ENCODE data around the gene NRXN3. TPM values are rescaled to one million over a fixed set of nuclear protein-coding genes. Genes with fewer than 3 reads are reported as not detected.

Gene NRXN3
- total RNA-seq, 1 donor from 2014 or later: 2.5 TPM

- no peak for DNase-seq
Measured at GRCh38 chr14:78324353-78324752, 154.2 kb downstream of the NRXN3 start.

DNA sequence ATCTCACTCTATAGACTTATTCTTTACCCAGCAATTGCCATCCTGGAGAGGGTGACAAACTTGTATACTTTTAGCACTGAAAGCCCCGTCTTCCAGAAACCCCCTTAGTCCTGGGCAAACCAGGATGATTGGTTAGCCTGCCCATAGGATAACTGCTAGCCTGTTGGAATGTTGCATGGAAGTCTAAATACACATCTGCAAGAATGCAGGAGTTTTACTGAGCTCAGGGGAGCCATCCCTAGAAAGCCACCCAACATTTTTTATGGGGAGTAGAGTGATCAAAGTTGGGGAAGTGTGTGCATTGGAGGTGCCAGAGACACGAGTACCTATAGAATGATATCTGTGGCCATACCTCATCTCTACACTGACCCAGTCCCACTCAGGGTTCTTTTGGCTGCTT lies 155.7 kb downstream of the NRXN3 start:
- DNase-seq: no peak

GRCh38 chr14:78327426-78328221 lies 157.5 kb downstream of the NRXN3 start:
- no peak for DNase-seq

DNA sequence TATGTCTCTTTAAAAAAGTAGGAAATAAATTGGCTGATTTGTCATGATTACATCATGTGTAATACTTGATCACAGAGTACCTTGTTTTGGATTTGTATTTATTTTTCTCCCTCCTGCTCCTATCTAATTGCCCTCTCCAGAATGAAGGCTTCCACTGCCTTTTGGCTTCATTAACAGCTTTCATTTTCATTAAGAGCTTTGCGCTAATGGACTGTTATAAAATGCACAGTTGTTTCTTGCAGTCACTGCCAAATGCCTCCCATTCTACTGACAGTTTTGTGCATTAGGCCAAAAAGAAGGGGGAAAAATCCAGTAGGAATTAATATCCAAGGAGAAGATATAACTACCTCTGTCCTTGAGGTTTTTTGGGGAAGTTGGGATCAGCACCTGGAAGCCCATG lies 159.2 kb downstream of the NRXN3 start:
- no peak for DNase-seq

DNA sequence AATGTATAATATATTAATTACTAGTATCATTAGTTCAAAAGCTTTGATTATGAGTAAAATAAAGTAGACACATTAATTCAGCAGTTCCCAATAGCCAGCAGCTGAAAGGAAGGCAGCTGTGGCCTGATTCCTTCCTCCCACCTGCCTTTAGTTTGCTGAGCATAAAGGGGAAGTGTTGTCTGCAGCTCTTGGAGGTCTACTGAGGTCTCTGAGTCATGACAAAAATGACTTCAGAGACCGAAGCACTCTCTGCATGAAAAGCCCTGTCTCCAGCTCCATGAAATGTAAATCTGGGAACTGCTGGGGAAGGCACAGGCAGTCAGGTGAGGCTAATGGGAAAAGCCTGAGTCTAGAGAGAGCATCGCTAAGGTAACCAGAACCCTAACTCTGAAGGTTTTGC lies 165.4 kb downstream of the NRXN3 start:
- no peak for DNase-seq

DNA sequence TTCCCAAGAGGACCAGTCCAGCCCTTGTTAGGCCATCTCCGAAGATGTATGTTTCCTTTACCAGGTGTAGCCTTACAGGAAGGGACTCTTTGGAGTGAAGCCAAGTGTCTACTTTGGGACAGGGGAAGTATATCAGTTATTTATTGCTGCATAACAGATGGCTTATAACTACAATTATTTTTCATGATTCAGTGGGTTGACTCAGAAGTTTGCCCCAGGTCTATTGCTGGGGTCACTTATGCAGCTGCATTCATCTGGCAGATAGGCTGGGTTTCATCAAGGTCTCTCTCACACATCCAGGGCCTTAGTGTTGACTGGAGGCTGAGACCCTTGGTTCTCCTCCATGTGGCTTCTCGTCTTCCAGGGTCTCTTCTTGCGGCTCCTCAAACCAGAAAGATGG lies 170.1 kb downstream of the NRXN3 start:
- no peak for DNase-seq

- no peak for DNase-seq
Measured at GRCh38 chr14:78341827-78342389, 171.7 kb downstream of the NRXN3 start.

DNA sequence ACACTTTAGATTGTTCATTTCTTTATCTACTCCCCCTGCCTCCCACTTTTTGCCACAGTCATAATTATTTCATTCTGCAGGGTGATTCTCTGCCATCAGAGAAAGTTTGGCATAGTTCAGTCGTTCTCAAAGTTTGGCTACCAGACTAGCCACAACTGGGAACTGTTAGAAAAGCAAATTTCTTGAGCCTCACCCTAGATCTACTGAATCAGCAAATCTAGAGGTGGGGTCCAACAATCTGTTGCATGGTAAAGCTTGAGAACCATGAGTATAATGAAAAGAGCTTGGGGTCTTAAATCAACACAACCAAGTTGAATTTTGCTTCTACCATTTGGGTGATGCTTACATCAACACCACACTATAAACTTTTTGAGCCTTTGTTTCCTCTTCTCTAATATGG lies 172.7 kb downstream of the NRXN3 start:
- no peak for DNase-seq

DNA sequence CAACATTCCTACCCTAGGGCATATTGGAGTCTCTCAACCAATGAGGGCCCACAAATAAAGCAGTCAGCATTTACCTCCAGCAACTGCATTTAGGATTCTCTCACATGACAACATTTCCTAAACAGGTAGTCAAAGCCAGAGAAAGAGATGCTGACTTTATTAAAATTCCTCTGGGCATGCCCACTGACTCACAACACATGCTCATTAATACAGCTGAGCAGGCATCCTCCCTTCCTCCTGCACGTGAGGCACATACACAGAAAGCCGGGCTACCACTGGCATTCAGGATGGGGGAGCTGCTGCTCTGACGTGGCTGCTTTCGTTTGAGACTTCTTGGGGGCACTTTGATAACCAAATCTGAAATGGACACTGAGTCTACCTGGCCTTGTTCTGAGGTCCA lies 174.1 kb downstream of the NRXN3 start:
- no peak for DNase-seq

- DNase-seq: no peak
Measured at GRCh38 chr14:78345131-78345744, 175.1 kb downstream of the NRXN3 start.

DNA sequence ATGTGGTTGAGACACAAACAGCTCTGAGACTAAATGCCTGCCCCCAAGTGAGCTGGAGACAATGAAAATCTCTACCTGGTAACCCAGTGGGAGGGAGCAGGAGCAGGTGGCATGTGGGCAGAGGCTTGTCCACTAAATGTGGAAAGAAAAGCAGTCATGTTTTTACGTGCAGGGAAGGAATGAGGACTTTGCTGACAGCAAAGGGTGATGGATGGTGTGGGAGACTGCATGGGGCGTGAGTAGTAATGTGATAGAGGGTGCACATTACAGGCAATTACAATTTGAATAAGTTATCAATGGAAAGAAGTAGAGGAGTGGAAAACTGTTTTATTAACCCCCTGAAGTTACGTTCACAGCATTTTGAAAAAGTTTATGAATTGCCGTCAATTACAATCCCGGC lies 176.6 kb downstream of the NRXN3 start:
- no peak for DNase-seq

- no peak for DNase-seq
Measured at GRCh38 chr14:78355109-78355508, 184.9 kb downstream of the NRXN3 start.

GRCh38 chr14:78356391-78356790 lies 186.2 kb downstream of the NRXN3 start:
- DNase-seq: no peak

GRCh38 chr14:78358591-78358990 lies 188.4 kb downstream of the NRXN3 start:
- no peak for DNase-seq

- DNase-seq: no peak
Measured at GRCh38 chr14:78359581-78359980, 189.4 kb downstream of the NRXN3 start.

- DNase-seq: no peak
Measured at GRCh38 chr14:78363008-78363407, 192.8 kb downstream of the NRXN3 start.

- no peak for DNase-seq
Measured at GRCh38 chr14:78367355-78367754, 197.2 kb downstream of the NRXN3 start.

- no peak for DNase-seq
Measured at GRCh38 chr14:78383060-78383459, 212.9 kb downstream of the NRXN3 start.

DNA sequence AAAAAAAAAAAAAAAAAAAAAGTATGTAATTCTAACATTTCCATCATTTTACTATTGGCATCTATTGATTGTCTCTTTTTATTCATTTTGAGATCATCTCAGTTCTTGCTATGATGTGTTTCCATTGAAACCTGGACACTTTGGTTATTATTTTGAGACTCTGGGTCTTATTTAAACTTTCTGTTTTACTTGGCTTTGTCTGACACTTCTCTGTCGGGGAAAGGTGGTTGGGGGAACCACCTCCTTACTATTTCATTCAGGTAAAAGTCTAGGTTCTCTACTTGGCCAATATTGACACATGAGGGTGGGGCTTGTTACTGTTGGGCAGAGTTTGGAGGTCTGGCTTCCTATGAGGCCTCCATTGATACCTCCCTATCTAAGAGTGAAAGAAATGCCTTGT lies 228.0 kb downstream of the NRXN3 start:
- no peak for DNase-seq

DNA sequence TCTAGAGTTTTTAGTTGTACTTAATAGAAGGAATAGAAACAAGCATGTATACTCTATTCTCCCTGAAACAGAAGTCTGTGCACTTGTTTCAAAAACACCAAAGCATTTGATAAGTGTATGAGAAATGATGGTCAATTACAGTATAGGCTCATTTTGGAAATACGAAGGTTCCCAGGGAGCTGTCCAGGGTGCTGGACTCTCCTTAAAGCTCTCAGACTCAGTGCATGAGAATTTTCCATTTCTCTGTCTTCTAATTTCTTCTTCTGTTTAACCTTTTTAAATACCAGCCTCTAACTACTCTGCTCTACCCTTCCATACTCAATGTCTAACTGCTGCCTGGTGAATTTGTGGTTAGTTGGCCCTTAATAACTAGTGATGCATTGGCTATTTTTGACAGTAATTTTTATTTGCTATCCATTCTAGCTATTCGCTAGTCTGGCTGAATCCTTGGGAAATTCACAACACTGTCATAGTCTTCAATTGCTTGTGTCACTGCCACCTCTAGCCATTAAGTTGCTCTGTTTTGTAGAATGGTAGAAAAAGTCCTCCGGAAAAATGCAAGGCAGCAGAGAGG lies 229.2 kb downstream of the NRXN3 start:
- DNase-seq: no peak

DNA sequence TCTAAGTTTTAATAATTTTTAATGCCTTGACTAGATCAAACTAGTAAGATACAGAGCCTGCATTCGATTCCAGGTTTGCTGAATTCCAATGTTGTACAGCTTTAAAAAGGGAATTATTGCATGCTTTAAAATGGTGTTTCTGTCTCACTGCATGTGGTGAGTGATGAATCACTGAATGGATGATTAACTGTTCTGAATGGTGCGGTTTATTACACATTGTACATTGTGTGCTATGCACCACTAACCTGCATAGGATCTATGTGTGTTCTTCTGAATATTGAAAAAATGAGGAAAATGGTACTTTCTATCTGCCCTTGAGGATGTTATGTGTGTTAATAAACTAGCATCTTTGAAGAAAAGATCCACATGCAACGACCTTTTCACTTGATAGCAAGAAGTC lies 231.7 kb downstream of the NRXN3 start:
- DNase-seq: no peak

DNA sequence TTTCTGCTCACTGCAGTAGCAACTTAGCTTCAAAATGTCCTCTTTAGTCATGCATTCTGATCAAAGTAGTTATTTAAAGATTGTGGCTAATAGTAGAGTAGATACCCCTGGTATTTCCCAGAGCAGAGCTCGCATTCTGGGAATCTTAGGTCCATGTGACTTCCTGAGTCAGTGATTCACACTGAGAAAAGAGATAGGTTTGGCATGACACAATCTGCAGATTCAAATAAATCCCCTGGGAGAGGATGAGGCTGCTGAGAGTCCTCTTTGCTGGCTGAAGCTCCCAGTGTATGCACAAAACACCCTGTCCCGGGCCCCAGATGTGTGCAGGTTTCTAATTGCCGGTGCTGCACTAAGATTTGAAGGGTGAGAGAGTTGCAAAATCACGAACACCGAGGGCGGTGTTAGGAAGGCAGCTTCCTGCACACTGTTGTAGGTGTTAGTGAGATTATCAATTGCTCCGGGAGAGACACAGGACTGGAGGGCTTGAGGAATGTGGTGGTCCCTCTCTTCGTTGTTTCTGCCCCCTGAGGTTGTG lies 233.2 kb downstream of the NRXN3 start:
- no peak for DNase-seq
